ENCODE measurements around the gene ESR2.
"Not testable (repeated sequence)": the region's sequence is repeated elsewhere in the genome, so short reads cannot be mapped to it uniquely, and the experiment has no call there.

ESR2 gene

DNA sequence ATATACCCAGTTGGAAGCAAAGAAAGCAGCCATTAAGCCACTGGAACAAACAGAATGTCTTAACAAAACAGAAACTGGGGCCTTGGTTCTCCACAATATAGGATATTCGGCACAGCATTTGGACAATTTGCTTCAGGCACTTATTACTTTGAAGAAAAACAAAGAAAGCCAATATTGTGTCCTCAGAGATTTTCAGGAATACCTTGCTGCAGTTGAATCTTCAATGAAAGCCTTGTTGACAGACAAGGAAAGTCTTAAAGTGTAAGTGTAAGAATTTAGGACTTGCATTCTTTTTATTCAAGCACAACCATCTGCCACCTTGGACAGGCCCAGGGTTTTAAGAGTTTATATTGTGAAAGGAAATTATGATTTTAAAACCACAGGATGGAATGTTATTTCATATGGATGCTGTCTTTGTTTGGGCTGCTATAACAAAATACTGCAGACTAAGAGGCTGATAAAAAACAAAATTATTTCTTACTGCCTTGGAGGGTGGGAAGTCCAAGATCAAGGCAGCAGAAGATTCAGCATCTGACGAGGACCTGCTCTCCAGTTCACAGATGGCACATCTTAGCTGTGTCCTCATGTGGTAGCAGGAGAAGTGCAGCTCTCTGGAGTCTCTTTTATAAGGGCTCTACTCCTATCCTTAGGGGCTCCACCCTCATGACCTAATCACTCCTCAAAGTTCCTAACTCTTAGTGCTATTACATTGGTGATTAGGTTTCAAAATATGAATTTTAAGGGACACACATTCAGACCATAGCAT, 244.4 kb downstream of the ESR2 start:
- no peak overlapping the region for H3K4me3 ChIP-seq (ENCODE audit: low read length)
- no peaks in the 10 kb centered on the region for H3K27me3 ChIP-seq (ENCODE audit: control insufficient read depth, insufficient read depth, low read length)
- no peaks in the 10 kb centered on the region; the same call in 1 of the 2 replicates for H3K4me1 ChIP-seq (ENCODE audit: control insufficient read depth, insufficient read depth, low read length)
- DNase-seq (ENCODE audit: low read depth, low spot score), result no peak
- no peak overlapping the region for H3K27ac ChIP-seq (ENCODE audit: low read length)
- WGBS (ENCODE audit: insufficient coverage, insufficient read length), result no CpG with 5 or more reads among the region's 2 CpGs
- H3K36me3 ChIP-seq (ENCODE audit: control insufficient read depth, insufficient read depth, low read length), result no peaks in the 10 kb centered on the region
- no peaks in the 10 kb centered on the region for H3K9me3 ChIP-seq (ENCODE audit: control insufficient read depth, insufficient read depth, low read length)

DNA sequence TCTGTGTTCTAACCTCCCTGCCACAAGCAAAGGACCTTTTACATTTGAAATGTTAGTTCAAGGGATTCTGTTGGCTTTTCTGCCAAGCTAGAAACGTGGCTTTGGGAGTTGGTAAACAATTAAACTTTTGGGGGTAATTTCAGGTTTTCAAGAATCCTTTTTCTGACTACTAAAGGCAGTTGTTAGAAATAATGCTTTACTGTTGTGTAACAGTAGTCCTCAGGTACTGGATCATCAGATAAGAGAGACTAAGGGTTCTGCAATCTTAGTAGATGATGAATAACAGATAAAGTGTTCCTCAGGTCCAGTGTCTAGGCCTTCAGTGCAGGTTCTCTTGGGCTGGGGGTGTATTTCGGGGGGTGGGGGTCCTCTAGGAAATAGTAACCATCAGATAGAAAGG, 249.1 kb downstream of the ESR2 start:
- WGBS (ENCODE audit: insufficient coverage, insufficient read length), result no CpG with 5 or more reads among the region's 2 CpGs
- Histone ChIP-seq H3K36me3 (ENCODE audit: control insufficient read depth, insufficient read depth, low read length) (no peaks in the 10 kb centered on the region), H3K27ac (ENCODE audit: low read length) (no peak overlapping the region), H3K27me3 (ENCODE audit: control insufficient read depth, insufficient read depth, low read length) (no peaks in the 10 kb centered on the region), H3K9me3 (ENCODE audit: control insufficient read depth, insufficient read depth, low read length) (no peaks in the 10 kb centered on the region), H3K4me1 (ENCODE audit: control insufficient read depth, insufficient read depth, low read length) (no peaks in the 10 kb centered on the region), H3K4me3 (ENCODE audit: low read length) (no peak overlapping the region)
- no peak for DNase-seq (ENCODE audit: low read depth, low spot score)

DNA sequence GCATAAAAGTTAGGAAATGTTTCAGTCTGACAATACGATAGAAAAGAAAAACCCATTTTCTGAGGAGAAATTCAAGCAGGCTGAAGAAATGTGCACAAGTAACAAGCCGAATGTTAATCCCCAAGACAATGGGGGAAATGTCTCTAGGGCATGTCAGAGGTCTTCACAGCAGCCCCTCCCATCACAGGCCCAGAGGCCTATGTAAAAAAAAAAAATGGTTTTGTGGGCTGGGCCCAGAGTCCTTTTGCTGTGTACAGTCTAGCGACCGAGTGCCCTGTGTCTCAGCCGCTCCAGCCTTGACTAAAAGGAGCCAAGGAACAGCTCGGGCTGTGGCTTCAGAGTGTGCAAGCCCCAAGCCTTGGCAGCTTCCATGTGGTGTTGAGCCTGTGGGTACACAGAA, 250.9 kb downstream of the ESR2 start:
- H3K9me3 ChIP-seq (ENCODE audit: control insufficient read depth, insufficient read depth, low read length); H3K27ac ChIP-seq (ENCODE audit: low read length); H3K36me3 ChIP-seq (ENCODE audit: control insufficient read depth, insufficient read depth, low read length); H3K4me1 ChIP-seq (ENCODE audit: control insufficient read depth, insufficient read depth, low read length); H3K4me3 ChIP-seq (ENCODE audit: low read length); DNase-seq (ENCODE audit: low read depth, low spot score); H3K27me3 ChIP-seq (ENCODE audit: control insufficient read depth, insufficient read depth, low read length): not testable (repeated sequence)
- no CpG with 5 or more reads among the region's 6 CpGs for WGBS (ENCODE audit: insufficient coverage, insufficient read length)

DNA sequence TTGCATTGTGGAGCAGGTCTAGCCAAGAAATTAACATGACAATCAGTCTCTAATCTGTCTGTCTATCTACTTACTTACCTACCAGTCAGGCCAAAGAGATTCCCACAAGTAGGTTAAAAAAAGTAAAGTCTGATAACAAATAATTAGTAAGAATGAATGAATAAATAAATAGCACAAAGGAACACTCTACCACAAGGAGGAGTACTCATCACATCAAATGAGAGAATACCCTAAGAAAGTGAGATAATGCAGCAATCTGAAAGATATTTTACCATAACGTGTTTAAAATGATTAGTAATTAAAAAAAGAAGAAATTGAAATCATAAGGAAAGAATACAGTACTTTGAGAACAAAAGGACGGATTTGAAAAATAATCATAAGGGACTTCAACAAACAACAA, 254.1 kb downstream of the ESR2 start:
- no peak for DNase-seq (ENCODE audit: low read depth, low spot score)
- Histone ChIP-seq H3K4me3 (ENCODE audit: low read length) (no peak overlapping the region), H3K4me1 (ENCODE audit: control insufficient read depth, insufficient read depth, low read length) (no peaks in the 10 kb centered on the region), H3K36me3 (ENCODE audit: control insufficient read depth, insufficient read depth, low read length) (no peaks in the 10 kb centered on the region), H3K27ac (ENCODE audit: low read length) (no peak overlapping the region), H3K9me3 (ENCODE audit: control insufficient read depth, insufficient read depth, low read length) (no peaks in the 10 kb centered on the region), H3K27me3 (ENCODE audit: control insufficient read depth, insufficient read depth, low read length) (no peaks in the 10 kb centered on the region)
- WGBS (ENCODE audit: insufficient coverage, insufficient read length), result 100% methylated on average over 1 of the region's 2 CpGs

DNA sequence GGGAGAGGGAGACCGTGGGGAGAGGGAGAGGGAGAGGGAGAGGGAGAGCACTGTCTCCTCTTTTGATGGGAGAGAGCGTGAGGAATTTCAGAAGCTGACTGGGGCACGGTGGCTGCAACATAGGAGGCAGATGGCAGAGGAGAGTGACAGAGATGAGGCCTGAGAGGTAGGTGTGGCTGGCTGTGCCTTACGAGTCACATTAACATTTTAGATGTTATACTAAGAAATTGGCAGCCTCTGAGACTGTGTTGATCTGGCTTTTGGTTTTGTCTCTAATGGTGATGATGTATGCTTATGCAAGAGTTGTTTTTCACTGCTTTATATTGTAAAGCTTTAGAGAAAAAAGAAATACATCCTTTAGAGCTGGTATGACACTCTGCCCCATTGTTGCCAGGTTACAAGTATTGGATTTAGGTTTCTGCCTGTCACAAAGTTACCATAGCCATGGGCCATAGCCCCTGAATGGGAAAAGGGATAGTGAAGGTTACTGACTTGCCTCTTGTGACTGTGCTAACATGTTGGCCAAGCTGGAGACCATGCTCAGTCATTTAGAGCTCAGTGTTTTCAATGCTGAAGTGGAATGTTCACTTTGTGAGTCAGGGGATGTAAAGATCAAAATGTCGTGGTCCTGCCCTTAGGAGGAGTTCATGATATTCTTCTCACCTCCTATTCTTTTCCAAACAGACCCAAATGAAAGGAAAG, 255.2 kb downstream of the ESR2 start:
- Histone ChIP-seq H3K4me3 (ENCODE audit: low read length) (no peak overlapping the region), H3K9me3 (ENCODE audit: control insufficient read depth, insufficient read depth, low read length) (no peaks in the 10 kb centered on the region), H3K27me3 (ENCODE audit: control insufficient read depth, insufficient read depth, low read length) (no peaks in the 10 kb centered on the region), H3K36me3 (ENCODE audit: control insufficient read depth, insufficient read depth, low read length) (no peaks in the 10 kb centered on the region), H3K4me1 (ENCODE audit: control insufficient read depth, insufficient read depth, low read length) (no peaks in the 10 kb centered on the region), H3K27ac (ENCODE audit: low read length) (no peak overlapping the region)
- WGBS (ENCODE audit: insufficient coverage, insufficient read length), result no CpG with 5 or more reads among the region's 5 CpGs
- no peak for DNase-seq (ENCODE audit: low read depth, low spot score)

DNA sequence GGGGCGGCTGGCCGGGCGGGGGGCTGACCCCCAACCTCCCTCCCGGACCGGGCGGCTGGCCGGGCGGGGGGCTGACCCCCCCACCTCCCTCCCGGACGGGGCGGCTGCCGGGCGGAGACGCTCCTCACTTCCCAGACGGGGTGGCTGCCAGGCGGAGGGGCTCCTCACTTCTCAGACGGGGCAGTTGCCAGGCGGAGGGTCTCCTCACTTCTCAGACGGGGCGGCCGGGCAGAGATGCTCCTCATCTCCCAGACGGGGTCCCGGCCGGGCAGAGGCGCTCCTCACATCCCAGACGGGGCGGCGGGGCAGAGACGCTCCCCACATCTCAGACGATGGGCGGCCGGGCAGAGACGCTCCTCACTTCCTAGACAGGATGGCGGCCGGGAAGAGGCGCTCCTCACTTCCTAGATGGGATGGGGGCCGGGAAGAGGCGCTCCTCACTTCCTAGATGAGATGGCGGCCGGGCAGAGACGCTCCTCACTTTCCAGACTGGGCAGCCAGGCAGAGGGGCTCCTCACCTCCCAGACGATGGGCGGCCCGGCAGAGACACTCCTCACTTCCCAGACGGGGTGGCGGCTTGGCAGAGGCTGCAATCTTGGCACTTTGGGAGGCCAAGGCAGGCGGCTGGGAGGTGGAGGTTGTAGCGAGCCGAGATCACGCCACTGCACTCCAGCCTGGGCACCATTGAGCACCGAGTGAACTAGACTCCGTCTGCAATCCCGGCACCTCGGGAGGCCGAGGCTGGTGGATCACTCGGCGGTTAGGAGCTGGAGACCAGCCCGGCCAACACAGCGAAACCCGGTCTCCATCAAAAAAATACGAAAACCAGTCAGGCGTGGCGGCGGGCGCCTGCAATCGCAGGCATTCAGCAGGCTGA, 256.1 kb downstream of the ESR2 start:
- H3K27me3 ChIP-seq (ENCODE audit: control insufficient read depth, insufficient read depth, low read length), result not testable (repeated sequence)
- WGBS (ENCODE audit: insufficient coverage, insufficient read length), result no CpG with 5 or more reads among the region's 66 CpGs

DNA sequence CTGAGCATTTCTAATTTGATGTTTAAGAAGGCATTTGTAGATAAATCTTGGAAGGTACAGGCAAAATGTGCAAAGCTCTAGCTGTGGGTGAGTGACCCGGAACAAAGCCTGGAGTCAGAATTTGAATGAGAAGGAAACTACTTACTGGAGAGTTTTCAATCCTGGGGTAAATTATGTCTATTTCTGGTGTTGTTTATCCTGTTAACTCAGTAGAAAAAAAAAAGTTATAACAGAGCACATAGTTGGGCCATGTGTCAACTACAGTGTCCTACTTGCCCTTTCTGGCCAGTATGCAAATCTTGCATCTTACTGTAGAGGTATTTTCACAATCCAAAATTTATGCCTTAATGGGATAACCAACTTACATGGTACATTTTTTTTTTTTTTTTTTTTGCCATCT, 259.0 kb downstream of the ESR2 start:
- Histone ChIP-seq H3K36me3 (ENCODE audit: control insufficient read depth, insufficient read depth, low read length) (no peaks in the 10 kb centered on the region), H3K9me3 (ENCODE audit: control insufficient read depth, insufficient read depth, low read length) (no peaks in the 10 kb centered on the region), H3K4me3 (ENCODE audit: low read length) (no peak overlapping the region), H3K27me3 (ENCODE audit: control insufficient read depth, insufficient read depth, low read length) (no peaks in the 10 kb centered on the region), H3K4me1 (ENCODE audit: control insufficient read depth, insufficient read depth, low read length) (no peaks in the 10 kb centered on the region), H3K27ac (ENCODE audit: low read length) (no peak overlapping the region)
- DNase-seq (ENCODE audit: low read depth, low spot score), result no peak
- WGBS (ENCODE audit: insufficient coverage, insufficient read length), result no CpG with 5 or more reads among the region's 1 CpG

More for the DNA sequence above, 256.1 kb downstream of the ESR2 start:
- H3K9me3 ChIP-seq (ENCODE audit: control insufficient read depth, insufficient read depth, low read length); H3K4me1 ChIP-seq (ENCODE audit: control insufficient read depth, insufficient read depth, low read length); H3K27ac ChIP-seq (ENCODE audit: low read length); DNase-seq (ENCODE audit: low read depth, low spot score); H3K36me3 ChIP-seq (ENCODE audit: control insufficient read depth, insufficient read depth, low read length); H3K4me3 ChIP-seq (ENCODE audit: low read length): not testable (repeated sequence)
